IPS-18a (cell line): ENCODE results near the gene PDE11A.
"Not testable (repeated sequence)": the region's sequence is repeated elsewhere in the genome, so short reads cannot be mapped to it uniquely, and the experiment has no call there.

Experiments used
- H3K27ac ChIP-seq: one replicate; pipeline ENCODE4 v1.5.1; 2013; ENCODE audit warnings: low read length
- H3K27me3 ChIP-seq: one replicate; pipeline ENCODE4 v1.6.1; 2013; ENCODE audit warnings: mild to moderate bottlenecking, low read length; ENCODE audit not compliant: control insufficient read depth, insufficient read depth
- H3K36me3 ChIP-seq: one replicate; pipeline ENCODE4 v1.6.1; 2013; ENCODE audit warnings: low read depth, low read length; ENCODE audit not compliant: control insufficient read depth
- H3K4me1 ChIP-seq: one replicate; pipeline ENCODE4 v1.6.1; 2013; ENCODE audit warnings: low read depth, low read length; ENCODE audit not compliant: control insufficient read depth
- H3K4me3 ChIP-seq: one replicate; pipeline ENCODE4 v1.5.1; 2013; ENCODE audit warnings: low read length
- H3K9ac ChIP-seq: one replicate; pipeline ENCODE4 v1.6.1; 2013; ENCODE audit warnings: mild to moderate bottlenecking, low read length, moderate library complexity
- H3K9me3 ChIP-seq: one replicate; pipeline ENCODE4 v1.6.1; 2013; ENCODE audit warnings: low read depth, low read length; ENCODE audit not compliant: control insufficient read depth

The PDE11A gene

DNA sequence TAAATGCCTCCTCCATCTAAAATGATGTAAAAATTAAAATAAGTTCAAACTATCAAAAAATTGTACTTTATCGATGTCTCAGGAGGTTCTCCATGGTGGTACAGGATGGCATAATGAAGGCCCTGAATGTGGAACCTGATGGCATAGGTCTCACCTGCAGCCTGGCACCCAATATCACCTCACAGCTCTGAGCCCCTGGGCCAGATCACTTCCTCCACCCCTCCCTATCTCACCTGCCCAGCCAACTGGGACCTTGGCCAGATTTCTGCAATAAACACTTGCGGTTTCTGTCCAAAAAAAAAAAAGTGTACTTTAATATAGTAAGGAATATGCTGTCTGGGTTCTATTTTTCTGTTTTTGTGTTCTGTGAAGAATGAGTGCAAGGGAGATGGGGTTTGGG is 33.0 kb upstream of the PDE11A start:
- Histone ChIP-seq H3K27me3 (no peaks in the 10 kb centered on the region), H3K4me1 (no peaks in the 10 kb centered on the region), H3K36me3 (no peaks in the 10 kb centered on the region), H3K9ac (no peak overlapping the region), H3K4me3 (no peak overlapping the region), H3K27ac (no peak overlapping the region), H3K9me3 (no peaks in the 10 kb centered on the region)

DNA sequence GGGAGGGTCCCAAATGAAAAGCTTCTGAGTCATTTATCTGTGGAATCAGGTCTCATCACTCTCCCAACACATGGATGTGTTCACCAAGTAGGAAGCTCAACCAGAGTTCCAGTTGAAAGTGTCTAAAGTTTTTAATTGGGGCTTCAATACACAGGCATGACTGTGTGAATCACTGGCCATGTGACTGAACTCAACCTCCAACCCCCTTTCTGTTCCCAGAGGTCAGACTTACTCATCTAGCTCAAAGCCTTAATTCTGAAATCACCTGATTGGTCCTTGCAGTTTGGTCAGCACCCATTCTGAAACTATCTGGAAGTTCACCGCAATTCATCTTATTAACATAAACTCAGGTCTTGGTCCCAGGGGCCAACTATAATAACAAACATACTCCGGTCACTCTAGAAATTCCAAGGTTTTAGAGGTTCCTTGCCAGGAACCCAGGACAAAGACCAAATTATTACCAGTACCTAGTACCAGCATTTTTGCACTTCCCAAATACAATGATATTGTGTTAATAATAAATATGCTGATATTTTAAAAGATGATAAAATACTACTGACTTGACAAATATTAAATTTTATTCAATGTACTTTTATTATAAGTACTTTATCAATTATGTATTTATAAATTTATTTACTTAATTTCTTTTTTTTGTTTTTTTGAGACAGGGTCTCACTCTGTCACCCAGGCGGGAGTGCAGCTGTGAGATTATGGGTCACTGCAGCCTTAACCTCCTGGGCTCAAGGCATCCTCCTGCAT is 28.9 kb upstream of the PDE11A start:
- H3K4me1 ChIP-seq: no peaks in the 10 kb centered on the region

DNA sequence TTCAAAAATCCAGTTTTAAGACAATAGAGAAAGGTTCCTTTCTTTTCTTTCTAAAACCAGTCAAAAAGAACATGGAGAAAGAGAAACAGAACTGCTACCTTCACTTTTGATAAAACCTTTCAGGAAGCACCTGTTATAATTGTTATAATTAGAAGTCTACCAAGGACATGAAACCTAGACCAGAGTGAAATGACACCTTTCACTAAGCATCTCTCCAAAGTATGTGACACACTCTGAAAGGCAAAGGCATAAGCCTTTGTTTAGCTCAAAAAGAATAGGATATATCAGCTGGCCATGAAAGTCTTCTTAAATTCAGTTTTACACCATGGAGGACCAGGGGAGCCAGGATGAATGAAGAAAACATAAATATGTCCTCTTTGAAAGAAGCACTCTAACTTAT is 20.9 kb upstream of the PDE11A start:
- no peak overlapping the region for H3K4me3 ChIP-seq
- no peaks in the 10 kb centered on the region for H3K27me3 ChIP-seq
- H3K4me1 ChIP-seq: no peaks in the 10 kb centered on the region
- no peak overlapping the region for H3K9ac ChIP-seq
- no peaks in the 10 kb centered on the region for H3K36me3 ChIP-seq
- H3K27ac ChIP-seq: no peak overlapping the region
- no peaks in the 10 kb centered on the region for H3K9me3 ChIP-seq

More for the DNA sequence above, 28.9 kb upstream of the PDE11A start:
- no peaks in the 10 kb centered on the region for H3K36me3 ChIP-seq
- no peaks in the 10 kb centered on the region for H3K27me3 ChIP-seq
- no peak overlapping the region for H3K4me3 ChIP-seq
- no peak overlapping the region for H3K27ac ChIP-seq
- no peak overlapping the region for H3K9ac ChIP-seq
- no peaks in the 10 kb centered on the region for H3K9me3 ChIP-seq

DNA sequence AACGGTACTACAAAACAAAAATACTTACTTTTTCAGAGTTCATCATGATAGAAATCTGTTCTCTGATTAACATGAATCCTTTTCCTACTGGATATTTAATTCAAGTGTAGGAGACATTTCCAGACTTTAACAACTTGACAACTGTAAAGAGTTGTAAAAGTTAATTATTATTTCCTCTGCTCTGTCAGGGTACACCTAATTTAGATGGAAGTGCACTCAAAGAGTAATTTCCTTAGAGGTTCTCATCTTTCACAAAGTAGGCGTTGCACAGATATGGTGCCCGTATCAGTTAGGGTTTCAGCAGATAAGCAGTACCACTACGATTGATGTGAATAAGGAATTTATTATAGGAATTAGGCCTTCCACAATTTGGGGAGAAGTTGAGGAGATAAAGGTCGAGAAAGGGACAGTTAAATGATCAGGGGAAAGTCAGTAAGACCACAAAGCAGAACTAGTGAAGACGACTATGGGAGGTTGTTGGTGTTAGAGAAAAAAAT is 16.2 kb upstream of the PDE11A start:
- H3K4me1 ChIP-seq: no peaks in the 10 kb centered on the region
- H3K27me3 ChIP-seq: no peaks in the 10 kb centered on the region
- H3K36me3 ChIP-seq: no peaks in the 10 kb centered on the region
- no peak overlapping the region for H3K27ac ChIP-seq
- no peaks in the 10 kb centered on the region for H3K9me3 ChIP-seq
- no peak overlapping the region for H3K4me3 ChIP-seq
- H3K9ac ChIP-seq: no peak overlapping the region

DNA sequence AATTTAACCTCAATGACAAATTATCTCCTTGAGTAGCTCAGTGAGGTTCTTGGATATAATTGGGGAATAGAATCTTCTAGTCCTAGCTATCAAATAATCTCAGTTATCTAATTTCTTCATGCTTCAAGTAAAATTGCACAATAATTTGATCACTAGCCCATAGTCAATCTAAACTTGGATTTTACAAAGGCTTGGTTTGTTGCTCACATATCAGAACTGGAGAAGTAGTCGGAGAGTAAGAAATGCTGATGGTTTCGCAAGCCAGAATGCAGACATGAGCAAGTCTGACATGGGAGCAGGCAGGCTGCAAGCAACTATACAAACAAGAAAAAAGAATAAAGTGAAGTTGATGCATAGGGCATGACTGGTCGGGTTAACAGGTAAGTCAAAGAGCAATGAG is 11.7 kb upstream of the PDE11A start:
- Histone ChIP-seq H3K4me3 (no peak overlapping the region), H3K9ac (no peak overlapping the region), H3K4me1 (no peaks in the 10 kb centered on the region), H3K27me3 (no peaks in the 10 kb centered on the region), H3K9me3 (no peaks in the 10 kb centered on the region), H3K36me3 (no peaks in the 10 kb centered on the region), H3K27ac (no peak overlapping the region)

DNA sequence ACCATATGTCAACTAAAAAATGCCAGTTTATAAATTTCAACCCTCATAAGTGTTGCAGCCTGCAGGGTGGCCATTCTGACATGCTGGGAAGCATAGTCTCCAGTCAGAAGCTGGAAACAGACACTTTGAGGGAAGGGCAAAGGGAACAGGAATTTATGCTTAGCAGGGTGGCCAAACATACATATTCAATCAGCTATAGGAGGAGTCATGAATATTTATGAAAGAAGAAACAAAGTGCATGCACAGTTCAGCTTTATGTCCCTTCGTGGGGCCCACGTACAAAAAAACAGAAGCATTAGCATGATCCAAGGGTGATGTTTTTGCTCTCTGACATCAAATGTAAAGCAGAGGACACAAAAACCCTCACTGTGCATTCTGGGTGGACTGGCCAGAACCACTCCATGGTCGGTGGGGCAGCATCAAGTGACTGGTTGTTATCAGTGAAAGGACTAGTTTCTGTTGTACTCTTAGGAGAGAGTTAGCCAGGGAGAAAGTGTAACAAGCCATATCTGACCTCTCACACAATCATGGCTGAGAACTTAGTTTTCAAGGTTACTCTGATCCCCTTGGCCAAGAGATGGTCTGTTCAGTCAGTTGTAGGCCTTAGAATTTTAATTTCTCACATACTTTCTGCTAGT is 9.9 kb upstream of the PDE11A start:
- Histone ChIP-seq H3K4me3 (no peak overlapping the region), H3K27ac (no peak overlapping the region), H3K27me3 (no peaks in the 10 kb centered on the region), H3K9ac (no peak overlapping the region), H3K36me3 (no peaks in the 10 kb centered on the region), H3K9me3 (no peaks in the 10 kb centered on the region), H3K4me1 (no peaks in the 10 kb centered on the region)

DNA sequence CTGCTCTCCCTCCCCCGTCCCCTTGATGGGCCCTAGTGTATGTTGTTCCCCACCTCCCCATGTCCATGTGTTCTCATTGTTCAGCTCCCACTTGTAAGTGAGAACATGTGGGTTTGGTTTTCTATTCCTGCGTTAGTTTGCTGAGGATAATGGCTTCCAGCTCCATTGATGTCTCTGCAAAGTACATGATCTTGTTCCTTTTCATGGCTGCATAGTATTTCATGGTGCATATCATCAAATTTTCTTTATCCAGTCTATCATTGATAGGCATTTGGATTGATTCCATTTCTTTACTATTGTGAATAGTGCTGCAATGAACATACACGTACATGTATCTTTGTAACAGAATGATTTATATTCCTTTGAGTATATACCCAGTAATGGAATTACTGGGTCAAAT is 6.7 kb upstream of the PDE11A start:
- not testable (repeated sequence) for H3K36me3 ChIP-seq, H3K27ac ChIP-seq, H3K9me3 ChIP-seq, H3K9ac ChIP-seq, H3K4me1 ChIP-seq, H3K4me3 ChIP-seq, H3K27me3 ChIP-seq

DNA sequence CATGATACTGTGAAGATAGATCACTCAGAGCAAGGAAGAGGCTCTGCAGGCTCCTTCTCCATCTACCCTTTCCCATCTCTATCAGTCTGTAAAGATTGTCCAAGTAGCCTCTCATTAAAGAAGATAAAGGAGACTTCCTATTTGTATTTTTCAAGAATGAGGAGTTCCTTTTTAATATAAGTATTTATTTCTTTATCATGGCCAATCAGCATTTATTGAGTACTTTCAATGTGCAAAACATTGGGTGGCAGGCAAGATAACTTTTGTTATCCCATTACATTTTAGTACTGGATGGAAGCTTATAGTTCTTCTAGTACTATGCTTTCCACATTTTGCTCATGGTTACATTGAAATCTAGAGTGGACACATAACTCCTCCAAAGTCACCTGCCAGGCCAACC is 3.6 kb upstream of the PDE11A start:
- no peaks in the 10 kb centered on the region for H3K36me3 ChIP-seq
- no peak overlapping the region for H3K9ac ChIP-seq
- H3K27me3 ChIP-seq: peaks cover 34% of the 10 kb centered on the region
- peaks cover 7% of the 10 kb centered on the region for H3K4me1 ChIP-seq
- H3K9me3 ChIP-seq: no peaks in the 10 kb centered on the region
- no peak overlapping the region for H3K4me3 ChIP-seq
- no peak overlapping the region for H3K27ac ChIP-seq

DNA sequence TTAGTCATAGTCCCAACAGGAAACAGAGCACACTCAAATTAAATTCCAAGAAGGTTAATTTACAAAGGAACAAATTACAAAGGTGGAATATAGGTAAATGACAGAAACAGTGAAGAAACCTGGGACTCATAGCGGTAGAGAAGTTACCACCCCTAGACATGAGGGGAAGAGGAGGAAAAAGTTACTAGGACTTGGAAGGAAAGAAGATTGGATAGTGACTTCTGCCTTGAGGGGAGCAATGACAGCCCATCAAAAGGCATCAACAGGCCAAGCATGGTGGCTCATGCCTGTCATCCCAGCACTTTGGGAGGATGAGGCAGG is 2.4 kb upstream of the PDE11A start:
- Histone ChIP-seq H3K9ac (no peak overlapping the region), H3K4me3 (no peak overlapping the region), H3K9me3 (no peaks in the 10 kb centered on the region), H3K27ac (no peak overlapping the region), H3K36me3 (no peaks in the 10 kb centered on the region), H3K4me1 (peaks cover 7% of the 10 kb centered on the region), H3K27me3 (peaks cover 43% of the 10 kb centered on the region)

DNA sequence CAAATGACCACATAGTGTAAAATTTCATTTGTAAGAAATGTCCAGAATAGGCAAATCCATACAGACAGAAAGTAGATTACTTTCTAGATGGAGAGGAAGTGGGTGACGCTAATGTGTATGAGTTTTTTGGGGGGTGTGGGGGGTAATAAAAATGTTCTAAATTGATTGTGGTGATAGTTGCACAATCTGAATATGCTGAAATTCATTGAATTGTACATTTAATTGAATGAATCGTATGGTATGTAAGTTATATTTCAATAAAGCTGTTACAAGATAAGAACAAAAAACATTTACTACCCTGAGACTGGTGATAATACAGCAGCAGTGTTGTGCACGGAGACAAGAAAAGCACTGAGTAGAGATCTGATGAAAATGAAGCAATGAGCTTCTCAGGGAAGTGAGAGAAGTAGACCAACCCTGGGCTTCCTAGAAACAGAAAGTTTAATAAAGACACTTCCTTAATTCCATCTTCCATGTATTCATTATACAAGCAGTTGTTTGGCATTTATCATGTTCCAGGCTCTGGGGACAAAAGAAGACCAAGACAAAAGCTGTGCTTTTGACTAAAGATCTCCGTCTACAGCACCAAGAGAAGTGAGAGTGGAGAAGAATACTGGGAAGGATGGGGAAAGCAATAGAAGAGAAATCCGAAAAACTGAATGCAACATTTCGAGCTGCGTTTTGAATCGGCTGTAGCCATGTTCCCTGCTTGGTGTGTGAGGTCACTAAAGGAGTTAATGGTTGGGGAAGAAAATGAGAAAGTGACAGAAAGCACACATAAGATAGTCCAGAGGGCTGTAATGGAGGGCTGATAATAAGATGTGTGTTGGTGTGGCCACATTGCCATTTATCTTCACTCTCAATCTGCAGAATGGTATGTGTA is 1.8 kb upstream of the PDE11A start:
- Histone ChIP-seq H3K9ac (no peak overlapping the region), H3K4me1 (peaks cover 7% of the 10 kb centered on the region), H3K36me3 (no peaks in the 10 kb centered on the region), H3K27ac (no peak overlapping the region), H3K4me3 (no peak overlapping the region), H3K27me3 (peaks cover 43% of the 10 kb centered on the region), H3K9me3 (no peaks in the 10 kb centered on the region)

DNA sequence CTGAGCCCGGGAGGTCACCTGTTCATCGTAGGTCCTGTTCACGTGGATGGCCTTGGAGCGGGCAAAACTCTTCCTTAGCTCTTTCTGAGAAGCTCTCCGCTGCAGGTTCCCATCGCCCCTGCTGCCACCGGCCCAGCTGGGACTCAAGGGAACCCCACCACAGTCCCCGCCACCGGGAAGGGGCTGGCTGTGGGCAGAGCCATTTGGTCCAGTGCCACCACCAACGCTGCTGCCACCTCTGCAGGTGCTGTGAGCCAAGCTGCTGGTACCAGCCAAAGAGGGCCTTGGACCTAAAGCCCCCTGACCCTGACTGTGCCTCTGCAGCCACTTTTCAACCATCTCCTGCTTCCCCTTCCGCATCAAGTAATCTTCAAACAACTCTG is 586 bp downstream of the PDE11A start:
- Histone ChIP-seq H3K4me1 (peaks cover 7% of the 10 kb centered on the region), H3K27ac (no peak overlapping the region), H3K4me3 (no peak overlapping the region), H3K36me3 (no peaks in the 10 kb centered on the region), H3K27me3 (peaks cover 43% of the 10 kb centered on the region), H3K9me3 (no peaks in the 10 kb centered on the region), H3K9ac (no peak overlapping the region)
